Epithelial cell of alveolus of lung (primary cell): ENCODE results near the gene P4HA3. TPM values are rescaled to one million over a fixed set of nuclear protein-coding genes. Genes with fewer than 3 reads are reported as not detected.

Experiments
- total RNA-seq: library from RNA; depleted of rRNA; stranded (reverse); fragments of >200 nt; gene quantifications from 2 replicates; pipeline ENCODE4 v1.2.1, GENCODE V29; 2015

P4HA3 gene
- total RNA-seq = 15.5 and 95.3 TPM in 2 replicates

GRCh38 chr11:74311352-74311926 lies at the start of gene P4HA3:
TSS of gene P4HA3 (minus strand) at chr11:74311640. CDS start at chr11:74311611, 29 bp downstream.

Other genes starting within 250 kb of the P4HA3 start
- gene C2CD3, start 140.6 kb downstream of the P4HA3 start, total RNA-seq = 5.9 and 11.3 TPM in 2 replicates
- gene PPME1, start 140.4 kb downstream of the P4HA3 start, total RNA-seq = 30.2 and 41.1 TPM in 2 replicates
- gene PGM2L1, start 86.8 kb upstream of the P4HA3 start, total RNA-seq = 3.5 and 7.2 TPM in 2 replicates
- gene KCNE3, start 155.9 kb upstream of the P4HA3 start, total RNA-seq = 0.52 and 6.3 TPM in 2 replicates
- gene LIPT2, start 182.1 kb upstream of the P4HA3 start, total RNA-seq = 4.0 and 5.7 TPM in 2 replicates